IMR-90 (cell line): Measurements from ENCODE around the gene CLRN3. TPM values are rescaled to one million over a fixed set of nuclear protein-coding genes. Genes with fewer than 3 reads are reported as not detected.

Experiments
- ATAC-seq: fragments of 200-7000 bp; cut with Tn5 transposase; 2 replicates; pipeline ENCODE4 v1.9.1; 2020; ENCODE audit warnings: low read depth, mild to moderate bottlenecking, moderate library complexity
- BruUV-seq: library from RNA; stranded (reverse); fragments of 400-500 nt; replicated peaks from 2 replicates; lab custom pipeline; 2021; lab: Mats Ljungman, UMichigan
- CTCF ChIA-PET: fragments of 300-600 bp; formaldehyde crosslinking; extraction: SDS; loops from one replicate; lab custom pipeline; 2021; ENCODE audit warnings: antibody characterized with exemption; lab: Yijun Ruan, JAX
- POLR2A ChIA-PET: fragments of 300-600 bp; sonication (Branson Sonifier 250); formaldehyde crosslinking; loops from one replicate; lab custom pipeline; 2022; ENCODE audit warnings: antibody characterized with exemption; ENCODE audit not compliant: unreplicated experiment; lab: Charles Lee
- DNase-seq: peaks from one replicate; pipeline ENCODE4 v3.0.0; 2013
- H2AFZ ChIP-seq: replicated peaks from 2 replicates; pipeline ENCODE3; 2013; ENCODE audit warnings: low read length, mild to moderate bottlenecking; ENCODE audit not compliant: poor library complexity
- H2AK5ac ChIP-seq: 2 replicates; pipeline ENCODE4 v1.6.1; 2013; ENCODE audit warnings: low read depth, low read length, inconsistent platforms
- H2AK9ac ChIP-seq: replicated peaks from 2 replicates; pipeline ENCODE3; 2013; ENCODE audit warnings: mild to moderate bottlenecking, low read depth, low read length, moderate library complexity; ENCODE audit not compliant: poor library complexity
- H2BK120ac ChIP-seq: 2 replicates; pipeline ENCODE4 v1.6.1; 2013; ENCODE audit warnings: low read depth, low read length, inconsistent platforms
- H2BK15ac ChIP-seq: 3 replicates; pipeline ENCODE4 v1.6.1; 2013; ENCODE audit warnings: low read depth, low read length, inconsistent platforms
- H2BK20ac ChIP-seq: 2 replicates; pipeline ENCODE4 v1.6.1; 2013; ENCODE audit warnings: low read depth, mild to moderate bottlenecking, inconsistent platforms, low read length, moderate library complexity
- H2BK5ac ChIP-seq: 2 replicates; pipeline ENCODE4 v1.6.1; 2013; ENCODE audit warnings: mild to moderate bottlenecking, low read depth, low read length, inconsistent platforms; ENCODE audit not compliant: poor library complexity, severe bottlenecking
- H3K14ac ChIP-seq: replicated peaks from 2 replicates; pipeline ENCODE4 v1.6.1; 2013; ENCODE audit warnings: low read depth, low read length, inconsistent platforms
- H3K18ac ChIP-seq: 2 replicates; pipeline ENCODE4 v1.6.1; 2013; ENCODE audit warnings: low read depth, low read length, control low read depth
- H3K23ac ChIP-seq: 2 replicates; pipeline ENCODE4 v1.6.1; 2013; ENCODE audit warnings: low read depth, low read length, inconsistent platforms
- H3K27ac ChIP-seq: 2 replicates; pipeline ENCODE4 v1.5.1; 2013; ENCODE audit warnings: mild to moderate bottlenecking, control low read depth, low read length; ENCODE audit not compliant: insufficient read depth
- H3K27me3 ChIP-seq: 2 replicates; pipeline ENCODE4 v1.6.1; 2013; ENCODE audit warnings: low read length; ENCODE audit not compliant: control insufficient read depth, insufficient read depth
- H3K36me3 ChIP-seq: 2 replicates; pipeline ENCODE4 v1.6.1; 2013; ENCODE audit warnings: low read length, mixed read lengths; ENCODE audit not compliant: control insufficient read depth, insufficient read depth
- H3K4ac ChIP-seq: 2 replicates; pipeline ENCODE4 v1.6.1; 2013; ENCODE audit warnings: low read depth, low read length, inconsistent platforms
- H3K4me1 ChIP-seq: 2 replicates; pipeline ENCODE4 v1.6.1; 2013; ENCODE audit warnings: low read length, mixed read lengths; ENCODE audit not compliant: control insufficient read depth, insufficient read depth
- H3K4me2 ChIP-seq: 2 replicates; pipeline ENCODE4 v1.6.1; 2013; ENCODE audit warnings: low read depth, mild to moderate bottlenecking, control low read depth, low read length, moderate library complexity
- H3K4me3 ChIP-seq: 2 replicates; pipeline ENCODE4 v1.5.1; 2013; ENCODE audit warnings: low read depth, mild to moderate bottlenecking, control low read depth, low read length, moderate library complexity; ENCODE audit not compliant: insufficient read depth
- H3K56ac ChIP-seq: 2 replicates; pipeline ENCODE4 v1.6.1; 2013; ENCODE audit warnings: low read length, inconsistent platforms; ENCODE audit not compliant: insufficient read depth; ENCODE audit errors: extremely low read depth
- H3K79me1 ChIP-seq, 2 experiments: 2 replicates each; pipeline ENCODE4 v1.6.1; 2013; ENCODE audit warnings: low read length in 2 of 2, inconsistent platforms in 1 of 2, low read depth in 1 of 2
- H3K9ac ChIP-seq: 2 replicates; pipeline ENCODE4 v1.6.1; 2013; ENCODE audit warnings: low read depth, low read length, control low read depth
- H3K9me1 ChIP-seq: 2 replicates; pipeline ENCODE4 v1.6.1; 2013; ENCODE audit warnings: low read length, inconsistent platforms; ENCODE audit not compliant: insufficient read depth
- H3K9me3 ChIP-seq: 2 replicates; pipeline ENCODE4 v1.6.1; 2013; ENCODE audit warnings: low read length; ENCODE audit not compliant: control insufficient read depth, insufficient read depth
- H4K20me1 ChIP-seq: 2 replicates; pipeline ENCODE4 v1.6.1; 2013; ENCODE audit warnings: low read length, inconsistent platforms; ENCODE audit not compliant: insufficient read depth
- H4K5ac ChIP-seq: 2 replicates; pipeline ENCODE4 v1.6.1; 2013; ENCODE audit warnings: mild to moderate bottlenecking, low read depth, low read length, control low read depth
- H4K8ac ChIP-seq, 2 experiments: 2 replicates each; pipeline ENCODE4 v1.6.1; 2013; ENCODE audit warnings: low read depth in 2 of 2, low read length in 2 of 2, control low read depth in 1 of 2, inconsistent platforms in 1 of 2
- H4K91ac ChIP-seq: 2 replicates; pipeline ENCODE4 v1.6.1; 2013; ENCODE audit warnings: low read depth, low read length, inconsistent platforms; ENCODE audit not compliant: insufficient read depth
- MAZ ChIP-seq: IDR thresholded peaks from 2 replicates; pipeline ENCODE4 v1.6.1; 2012; ENCODE audit warnings: low read depth, mild to moderate bottlenecking, low read length, improper control_type of control experiment, moderate library complexity, borderline replicate concordance
- MXI1 ChIP-seq: IDR thresholded peaks from 2 replicates; pipeline ENCODE4 v1.6.1; 2012; ENCODE audit warnings: low read depth, mild to moderate bottlenecking, low read length, moderate library complexity, borderline replicate concordance
- POLR2A ChIP-seq: IDR thresholded peaks from 2 replicates; pipeline ENCODE4 v1.6.1; 2012; ENCODE audit warnings: mild to moderate bottlenecking, low read depth, low read length
- RAD21 ChIP-seq: IDR thresholded peaks from 2 replicates; pipeline ENCODE4 v1.6.1; 2012; ENCODE audit warnings: low read length, improper control_type of control experiment
- RCOR1 ChIP-seq: IDR thresholded peaks from 2 replicates; pipeline ENCODE4 v1.6.1; 2012; ENCODE audit warnings: mild to moderate bottlenecking, low read length, improper control_type of control experiment; ENCODE audit not compliant: insufficient replicate concordance
- SMC3 ChIP-seq: fragments of 150-350 bp; IDR thresholded peaks from 2 replicates; pipeline ENCODE4 v1.6.1; 2016; ENCODE audit warnings: low read depth, mild to moderate bottlenecking, antibody characterized with exemption, low read length, moderate library complexity
- WGBS, 2 experiments: methylation state at CpG; one replicate each; pipeline versions ENCODE4 v1.1.5 to v1.1.7; 2013; ENCODE audit warnings: missing lambda C conversion rate in 2 of 2; ENCODE audit not compliant: insufficient read length in 1 of 2; ENCODE audit errors: extremely low coverage in 2 of 2; 5-methylcytosine and 5-hydroxymethylcytosine counted together
- dilution Hi-C: fragments of 300-500 bp; cut with HindIII; formaldehyde crosslinking; loops from one replicate; pipeline ENCODE4 v1.14.3; 2018; ENCODE audit warnings: low sequenced_read_pairs; ENCODE audit not compliant: unreplicated experiment
- in situ Hi-C: fragments of 300-500 bp; cut with MboI; formaldehyde crosslinking; loops from 3 replicates; pipeline ENCODE4 v1.14.3; 2019; ENCODE audit warnings: low sequenced_read_pairs, inconsistent platforms, mixed read lengths
- intact Hi-C: fragments of 100-400 bp; cut with micrococcal nuclease; formaldehyde crosslinking; loops from 2 replicates; pipeline ENCODE4 v1.10.0; 2022
- polyA plus RNA-seq, 3 experiments: library from polyadenylated mRNA; depleted of rRNA; stranded (reverse); fragments of >200 nt; gene quantifications; 2 replicates each; pipeline ENCODE4 v1.2.3, GENCODE V29; 2012; ENCODE audit warnings: low replicate concordance in 1 of 3
- total RNA-seq: library from RNA; depleted of rRNA; stranded (reverse); fragments of >200 nt; gene quantifications from 2 replicates; pipeline ENCODE4 v1.2.3, GENCODE V29; 2012
- TF ChIP-seq, protein P1 (sequence below): conservative IDR thresholded peaks from 2 replicates; pipeline ENCODE4 v1.5.1; 2012; ENCODE audit warnings: mild to moderate bottlenecking, low read depth, low read length, improper control_type of control experiment
- TF ChIP-seq, protein P2 (sequence below): fragments of 150-350 bp; IDR thresholded peaks from 2 replicates; pipeline ENCODE4 v1.6.1; 2016; ENCODE audit warnings: low read depth, mild to moderate bottlenecking, low read length, moderate library complexity, borderline replicate concordance

The CLRN3 gene
- total and polyA plus RNA-seq, 2 of the 4 experiments (the other 2 are of a cell fraction): not detected

DNA sequence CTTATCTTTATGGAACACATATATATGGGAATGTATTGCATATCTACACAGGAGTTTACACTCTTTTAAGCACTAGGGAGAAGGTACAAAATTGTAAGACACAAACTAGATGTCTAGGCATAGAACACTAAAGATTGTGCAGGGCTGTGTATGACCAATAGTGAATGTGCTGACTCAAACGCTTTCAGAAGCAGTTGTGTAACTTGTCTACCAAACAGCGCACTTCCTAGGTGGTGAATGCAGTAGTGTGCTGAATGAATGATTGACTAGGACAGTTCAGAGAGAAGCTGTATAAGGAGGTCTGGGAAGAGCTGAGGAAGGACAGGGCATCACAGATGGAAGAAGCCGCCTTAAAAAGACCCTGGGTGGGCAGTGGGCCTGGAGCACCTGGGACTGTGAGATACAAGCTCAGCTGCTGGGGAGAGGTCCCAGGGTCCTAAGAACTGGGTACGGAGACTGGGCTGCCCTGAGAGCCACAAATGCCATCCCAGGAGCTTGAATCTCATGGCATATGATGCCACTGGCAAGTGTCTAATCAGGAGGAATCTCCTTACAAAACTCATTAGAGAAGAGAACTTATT is 14.2 kb downstream of the CLRN3 start:
- POLR2A ChIA-PET: no interaction called here
- H3K27me3 ChIP-seq: no peaks in the 10 kb centered on the region; the same call in 1 of the 2 replicates
- no peaks in the 10 kb centered on the region for H4K20me1 ChIP-seq
- H2BK15ac ChIP-seq: no peak overlapping the region
- TF ChIP-seq, protein P1, sequence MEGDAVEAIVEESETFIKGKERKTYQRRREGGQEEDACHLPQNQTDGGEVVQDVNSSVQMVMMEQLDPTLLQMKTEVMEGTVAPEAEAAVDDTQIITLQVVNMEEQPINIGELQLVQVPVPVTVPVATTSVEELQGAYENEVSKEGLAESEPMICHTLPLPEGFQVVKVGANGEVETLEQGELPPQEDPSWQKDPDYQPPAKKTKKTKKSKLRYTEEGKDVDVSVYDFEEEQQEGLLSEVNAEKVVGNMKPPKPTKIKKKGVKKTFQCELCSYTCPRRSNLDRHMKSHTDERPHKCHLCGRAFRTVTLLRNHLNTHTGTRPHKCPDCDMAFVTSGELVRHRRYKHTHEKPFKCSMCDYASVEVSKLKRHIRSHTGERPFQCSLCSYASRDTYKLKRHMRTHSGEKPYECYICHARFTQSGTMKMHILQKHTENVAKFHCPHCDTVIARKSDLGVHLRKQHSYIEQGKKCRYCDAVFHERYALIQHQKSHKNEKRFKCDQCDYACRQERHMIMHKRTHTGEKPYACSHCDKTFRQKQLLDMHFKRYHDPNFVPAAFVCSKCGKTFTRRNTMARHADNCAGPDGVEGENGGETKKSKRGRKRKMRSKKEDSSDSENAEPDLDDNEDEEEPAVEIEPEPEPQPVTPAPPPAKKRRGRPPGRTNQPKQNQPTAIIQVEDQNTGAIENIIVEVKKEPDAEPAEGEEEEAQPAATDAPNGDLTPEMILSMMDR: no peak
- TF ChIP-seq POLR2A (no peak), RCOR1 (no peak), MXI1 (no peak), MAZ (no peak), RAD21 (no peak), SMC3 (no peak)
- TF ChIP-seq, protein P2, sequence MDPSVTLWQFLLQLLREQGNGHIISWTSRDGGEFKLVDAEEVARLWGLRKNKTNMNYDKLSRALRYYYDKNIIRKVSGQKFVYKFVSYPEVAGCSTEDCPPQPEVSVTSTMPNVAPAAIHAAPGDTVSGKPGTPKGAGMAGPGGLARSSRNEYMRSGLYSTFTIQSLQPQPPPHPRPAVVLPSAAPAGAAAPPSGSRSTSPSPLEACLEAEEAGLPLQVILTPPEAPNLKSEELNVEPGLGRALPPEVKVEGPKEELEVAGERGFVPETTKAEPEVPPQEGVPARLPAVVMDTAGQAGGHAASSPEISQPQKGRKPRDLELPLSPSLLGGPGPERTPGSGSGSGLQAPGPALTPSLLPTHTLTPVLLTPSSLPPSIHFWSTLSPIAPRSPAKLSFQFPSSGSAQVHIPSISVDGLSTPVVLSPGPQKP: no peak
- no peak overlapping the region for H2AFZ ChIP-seq
- no peak overlapping the region for H3K14ac ChIP-seq
- H2AK5ac ChIP-seq: no peak overlapping the region
- H3K4me2 ChIP-seq: no peak overlapping the region
- H2BK5ac ChIP-seq: no peak overlapping the region
- BruUV-seq: no TSS peak
- intact Hi-C loops (no loop called here), dilution Hi-C loops (no loop called here), in situ Hi-C loops (no loop called here)
- ATAC-seq: no peak
- H3K27ac ChIP-seq: no peak overlapping the region
- H3K36me3 ChIP-seq: no peaks in the 10 kb centered on the region
- H3K4me3 ChIP-seq: no peak overlapping the region
- no peaks in the 10 kb centered on the region; the same call in 1 of the 2 replicates for H3K9me1 ChIP-seq
- H4K5ac ChIP-seq: no peak overlapping the region
- H3K23ac ChIP-seq: no peak overlapping the region
- no peak overlapping the region for H2AK9ac ChIP-seq
- no peak overlapping the region for H3K56ac ChIP-seq
- H3K18ac ChIP-seq: no peak overlapping the region
- H3K4ac ChIP-seq: no peak overlapping the region
- DNase-seq: no peak
- no peaks in the 10 kb centered on the region for H3K79me1 ChIP-seq
- no peaks in the 10 kb centered on the region for H3K9me3 ChIP-seq
- no peak overlapping the region for H2BK20ac ChIP-seq
- no peak overlapping the region for H4K91ac ChIP-seq
- CTCF ChIA-PET: no interaction called here
- WGBS, 2 experiments: 63% methylated on average over 2 of the region's 4 CpGs; no CpG with 5 or more reads in 1 of the 2 experiments
- H4K8ac ChIP-seq: no peak overlapping the region
- H3K9ac ChIP-seq: no peak overlapping the region
- H3K4me1 ChIP-seq: no peaks in the 10 kb centered on the region
- no peak overlapping the region for H2BK120ac ChIP-seq
